ENCODE results near the gene DYSF.
A peak's percentile ranks its signal among the peaks of the same experiment; 100 is the strongest.

Gene DYSF

DNA sequence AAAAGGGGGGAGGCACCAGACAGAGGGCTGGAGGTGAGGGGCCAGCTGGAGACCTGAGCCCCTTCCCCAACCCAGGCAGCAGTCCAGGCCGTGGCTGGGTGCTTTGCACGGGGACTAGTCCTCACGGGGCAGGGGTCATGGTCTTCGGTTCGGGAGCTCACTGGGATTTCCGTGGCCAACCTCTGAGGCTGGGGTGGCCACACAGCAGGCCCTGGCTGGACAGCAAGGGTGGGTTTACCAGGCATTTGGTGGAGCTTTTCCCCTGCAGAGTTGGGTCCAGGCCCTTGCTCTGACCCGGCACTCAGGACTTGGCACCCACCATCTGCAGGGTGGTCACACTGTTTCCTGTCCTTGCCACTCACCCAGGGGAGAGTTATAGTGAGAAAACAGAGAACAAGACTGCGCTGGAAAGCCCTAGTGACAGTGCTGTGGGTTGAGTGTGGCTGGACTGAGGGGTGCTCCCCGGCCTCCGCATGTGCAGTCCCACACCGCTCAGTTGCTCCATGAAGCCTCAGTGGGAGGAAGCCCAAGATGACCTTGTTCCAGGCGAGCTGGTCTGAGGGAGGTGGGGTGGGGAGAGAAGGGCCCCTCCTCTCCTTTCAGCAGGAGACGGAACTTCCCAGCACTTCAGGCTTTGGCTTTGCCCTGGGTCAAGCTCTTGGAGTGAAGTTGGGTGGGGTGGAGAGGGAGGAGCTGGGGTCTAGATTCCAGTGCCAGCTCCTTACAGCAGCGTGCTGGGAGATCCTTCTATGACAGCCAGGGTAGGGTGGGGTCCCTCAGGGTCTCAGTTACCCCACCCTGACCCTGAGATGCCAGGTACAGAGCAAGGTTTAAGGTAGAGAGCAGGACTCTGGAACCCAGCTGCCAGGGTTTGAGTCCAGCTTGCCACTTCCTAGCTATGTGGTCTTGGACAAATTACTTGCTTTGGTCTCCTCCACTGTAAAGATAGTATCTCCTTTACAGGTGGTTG, 219.8 kb downstream of the DYSF start:
- no peak overlapping the region for H3K27ac ChIP-seq
- H3K4me3 ChIP-seq, result no peak overlapping the region

DNA sequence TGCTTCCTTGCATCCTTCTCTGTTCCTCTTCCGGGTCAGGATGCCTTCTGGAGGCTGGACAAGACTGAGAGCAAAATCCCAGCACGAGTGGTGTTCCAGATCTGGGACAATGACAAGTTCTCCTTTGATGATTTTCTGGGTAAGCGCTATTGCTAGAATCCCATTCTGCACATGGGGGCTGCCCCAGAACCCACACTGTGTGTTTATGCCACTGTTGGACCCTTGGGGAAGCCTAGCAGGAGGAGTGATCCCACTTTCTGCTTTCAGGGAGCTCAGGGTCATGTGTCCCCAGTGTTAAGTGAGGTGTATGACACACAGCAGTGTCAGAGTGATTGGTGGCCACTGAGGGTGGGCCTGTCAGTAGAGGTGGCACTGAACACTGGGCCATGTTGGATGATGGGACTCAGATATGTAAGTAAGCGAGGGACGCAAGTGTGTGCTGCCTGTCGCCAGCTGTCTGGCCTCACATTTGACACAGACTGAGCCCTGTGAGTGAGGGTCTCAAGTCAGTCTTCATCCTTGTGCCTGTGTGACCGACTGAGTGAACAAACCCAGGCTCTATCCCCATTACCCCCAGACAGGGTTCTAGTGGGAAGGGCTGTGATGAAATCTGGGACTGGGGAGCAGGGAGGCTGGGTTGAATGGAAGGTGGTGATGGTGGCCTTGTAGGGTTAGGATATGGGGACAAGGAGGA, 220.9 kb downstream of the DYSF start:
- Histone ChIP-seq H3K4me3 (no peak overlapping the region), H3K27ac (no peak overlapping the region)

DNA sequence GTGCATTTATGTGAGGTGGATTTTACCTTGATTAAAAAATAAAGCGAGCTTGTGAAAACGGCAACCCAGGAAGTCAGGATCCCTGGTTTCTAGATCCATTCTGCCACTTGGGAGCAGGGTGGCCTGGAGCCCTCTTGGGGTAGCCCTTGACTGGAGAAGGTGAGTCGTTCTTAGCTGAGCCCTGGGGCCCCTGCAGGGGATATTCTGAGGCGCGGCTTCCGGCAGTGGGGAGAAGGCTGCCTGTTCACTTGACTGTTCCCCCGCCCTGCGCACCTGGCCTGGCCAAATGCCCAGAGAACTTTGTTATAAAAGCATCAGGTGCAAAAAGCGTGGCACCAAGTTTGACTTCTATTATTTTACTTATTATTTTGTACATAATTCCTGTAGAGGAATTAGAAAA, 221.9 kb downstream of the DYSF start:
- Histone ChIP-seq H3K4me3 (no peak overlapping the region), H3K27ac (no peak overlapping the region)

DNA sequence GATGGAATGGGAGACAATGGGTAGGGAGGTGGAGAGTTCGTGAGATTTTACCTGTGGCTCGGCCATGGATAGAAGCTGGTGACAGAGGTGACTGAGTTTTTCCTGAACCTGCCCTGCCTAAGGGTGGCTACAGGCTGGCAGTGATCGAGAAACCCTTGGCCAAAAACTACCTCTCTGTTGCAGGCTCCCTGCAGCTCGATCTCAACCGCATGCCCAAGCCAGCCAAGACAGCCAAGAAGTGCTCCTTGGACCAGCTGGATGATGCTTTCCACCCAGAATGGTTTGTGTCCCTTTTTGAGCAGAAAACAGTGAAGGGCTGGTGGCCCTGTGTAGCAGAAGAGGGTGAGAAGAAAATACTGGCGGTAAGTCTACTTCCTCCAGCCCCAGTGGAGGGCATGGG, 225.5 kb downstream of the DYSF start:
- H3K4me3 ChIP-seq, result no peak overlapping the region
- H3K27ac ChIP-seq, result no peak overlapping the region

DNA sequence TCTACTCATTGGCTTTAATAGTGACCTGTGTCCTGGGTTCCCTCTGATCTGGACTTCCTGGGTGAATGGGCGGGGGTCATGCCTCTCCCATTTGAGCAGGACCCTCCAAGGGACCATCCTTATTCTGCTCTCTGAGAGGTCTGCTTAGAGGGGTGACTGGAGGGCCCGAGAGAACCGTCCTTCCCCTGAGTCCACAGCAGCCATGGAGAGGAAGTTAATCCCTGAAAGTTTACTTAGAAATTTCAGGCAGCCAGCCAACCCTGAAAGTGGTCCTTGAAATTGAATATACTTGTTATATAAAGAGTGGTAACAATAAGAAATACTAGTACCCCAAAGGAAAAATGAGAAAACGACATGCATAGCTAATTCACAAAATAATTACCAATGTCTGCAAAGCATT, 226.1 kb downstream of the DYSF start:
- Histone ChIP-seq H3K4me3 (no peak overlapping the region), H3K27ac (no peak overlapping the region)

DNA sequence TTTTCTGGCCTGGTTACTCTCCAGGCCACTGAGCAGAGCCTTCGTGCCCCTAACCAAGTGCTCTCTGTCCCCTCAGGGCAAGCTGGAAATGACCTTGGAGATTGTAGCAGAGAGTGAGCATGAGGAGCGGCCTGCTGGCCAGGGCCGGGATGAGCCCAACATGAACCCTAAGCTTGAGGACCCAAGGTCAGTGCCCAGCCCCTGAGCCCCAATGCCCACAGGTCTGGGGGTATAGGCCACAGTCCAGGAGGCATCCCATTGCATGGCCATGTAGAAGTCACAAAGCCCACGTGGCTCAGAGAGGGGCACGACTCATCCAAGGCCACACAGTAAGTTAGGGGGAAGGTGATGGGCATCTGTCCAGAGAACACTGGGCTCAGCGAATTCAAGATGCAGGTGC, 227.6 kb downstream of the DYSF start:
- H3K4me3 ChIP-seq, result no peak overlapping the region
- no peak overlapping the region for H3K27ac ChIP-seq

DNA sequence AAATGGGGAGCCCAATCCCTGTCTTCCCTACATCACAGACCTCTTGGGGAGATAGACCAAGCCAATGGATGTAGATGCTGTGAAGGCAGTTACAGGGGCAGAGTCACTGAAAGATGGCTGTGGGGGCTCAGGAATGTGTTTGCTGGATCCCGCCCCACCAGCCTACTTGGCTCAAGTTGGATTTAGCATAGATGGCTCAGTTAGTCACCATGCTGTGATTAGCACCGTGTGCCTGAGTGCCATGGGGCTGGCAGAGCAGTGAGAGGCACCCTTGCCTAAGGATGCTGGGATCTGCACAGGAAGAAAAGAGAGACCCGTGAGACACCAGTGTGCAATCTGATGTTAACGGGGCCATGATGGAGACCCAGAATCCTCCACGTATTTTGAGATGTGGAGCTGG, 228.3 kb downstream of the DYSF start:
- no peak overlapping the region for H3K27ac ChIP-seq
- no peak overlapping the region for H3K4me3 ChIP-seq

DNA sequence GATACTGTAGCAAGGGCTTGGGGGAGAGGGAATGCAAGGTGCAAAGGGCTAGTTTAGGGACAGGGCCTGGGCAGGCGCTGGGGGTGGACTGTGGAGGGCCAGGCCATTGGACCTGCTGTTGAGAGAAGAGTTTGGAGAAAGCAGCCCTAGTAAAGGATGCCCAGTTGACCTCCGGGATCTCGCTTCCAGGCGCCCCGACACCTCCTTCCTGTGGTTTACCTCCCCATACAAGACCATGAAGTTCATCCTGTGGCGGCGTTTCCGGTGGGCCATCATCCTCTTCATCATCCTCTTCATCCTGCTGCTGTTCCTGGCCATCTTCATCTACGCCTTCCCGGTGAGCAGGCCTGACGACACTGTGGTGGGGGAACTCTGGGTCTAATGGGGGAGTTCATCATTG, 229.0 kb downstream of the DYSF start:
- no peak overlapping the region for H3K4me3 ChIP-seq
- no peak overlapping the region for H3K27ac ChIP-seq

DNA sequence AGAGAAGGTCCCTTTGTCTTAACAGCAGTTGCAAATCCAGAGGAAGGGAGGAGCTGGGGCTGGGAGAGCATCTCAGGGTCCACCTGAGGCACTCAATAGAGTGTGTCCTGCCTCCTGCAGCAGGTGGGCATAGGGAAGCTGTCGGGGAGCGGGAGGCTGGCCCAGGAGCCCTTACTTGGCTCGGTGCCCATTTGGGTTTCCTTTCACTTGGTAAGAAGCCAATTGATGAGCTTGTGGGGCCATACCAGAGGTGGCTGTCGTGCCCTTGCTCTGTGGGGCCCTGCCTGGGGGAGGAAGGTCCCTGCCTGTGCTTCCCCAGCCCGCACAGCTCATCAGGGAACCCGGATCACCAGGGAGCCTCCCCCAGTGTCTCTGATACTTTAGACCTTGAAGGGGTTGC, 229.7 kb downstream of the DYSF start:
- H3K27ac ChIP-seq, result no peak overlapping the region

DNA sequence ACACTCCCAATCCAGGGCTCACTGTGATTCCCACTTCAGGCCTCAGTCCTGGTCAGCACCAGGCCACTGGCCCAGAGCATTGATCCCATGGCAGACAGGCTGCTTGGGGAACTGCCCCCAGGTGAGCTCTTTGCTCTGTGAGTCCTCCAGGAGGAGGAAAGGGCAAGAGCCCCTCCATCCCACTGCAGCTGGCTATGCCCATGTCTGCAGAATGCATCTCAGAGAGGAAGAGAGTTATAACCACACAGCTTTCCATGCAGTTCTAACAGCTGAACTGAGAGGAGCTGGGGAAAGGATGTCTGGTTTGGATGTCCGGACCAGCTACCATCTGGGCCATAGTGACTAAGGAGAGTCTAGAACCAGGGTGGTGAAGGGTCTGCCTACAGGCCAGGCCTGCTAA, 230.3 kb downstream of the DYSF start:
- H3K4me3 ChIP-seq, result no peak overlapping the region
- H3K27ac ChIP-seq, result no peak overlapping the region

More for the DNA sequence above, 229.7 kb downstream of the DYSF start:
- H3K4me3 ChIP-seq, result no peak overlapping the region

DNA sequence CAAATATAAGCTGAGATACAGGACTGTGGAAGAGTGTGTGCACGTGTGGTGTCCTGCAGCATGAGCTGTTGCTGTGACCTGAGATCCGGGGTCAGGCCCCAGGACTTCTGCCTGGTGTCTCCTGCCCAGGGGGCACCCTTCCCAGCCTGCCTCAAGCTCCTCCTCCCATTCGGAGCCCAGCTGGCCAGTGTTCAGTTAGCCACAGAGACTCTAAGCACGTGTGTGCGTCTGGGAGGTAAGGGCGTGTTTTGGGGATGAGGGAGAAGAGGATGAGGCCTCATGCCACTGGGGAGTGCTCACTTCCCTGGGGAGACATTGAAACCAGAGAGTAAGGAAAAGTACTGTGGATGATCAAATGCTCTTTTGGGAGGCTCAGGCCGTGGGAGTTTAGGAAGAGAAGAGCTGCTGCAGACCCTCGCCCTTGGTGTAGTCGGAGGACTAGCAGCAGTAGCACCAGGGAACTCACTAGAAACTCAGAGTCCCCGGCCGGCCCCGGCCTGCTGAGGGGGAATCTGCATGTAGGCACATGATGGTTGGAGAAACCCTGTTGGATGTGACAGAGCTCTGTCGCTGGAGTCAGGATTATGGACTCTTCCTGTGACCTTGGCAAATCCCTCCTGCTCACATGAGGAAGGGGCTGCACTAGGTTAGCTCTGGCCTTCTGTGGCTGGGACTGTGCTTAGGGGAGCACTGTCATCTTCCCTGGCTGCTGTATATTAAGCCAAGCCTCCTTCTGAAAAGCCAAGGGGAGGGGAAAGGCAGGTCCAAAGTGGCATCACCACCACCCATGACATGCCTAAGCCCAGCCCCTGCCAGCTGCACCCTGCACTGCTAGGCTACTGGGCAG, 231.1 kb downstream of the DYSF start:
- Histone ChIP-seq H3K27ac (peak overlapping the region in 1 of 21 experiments; percentile 6), H3K4me3 (no peak overlapping the region)

DNA sequence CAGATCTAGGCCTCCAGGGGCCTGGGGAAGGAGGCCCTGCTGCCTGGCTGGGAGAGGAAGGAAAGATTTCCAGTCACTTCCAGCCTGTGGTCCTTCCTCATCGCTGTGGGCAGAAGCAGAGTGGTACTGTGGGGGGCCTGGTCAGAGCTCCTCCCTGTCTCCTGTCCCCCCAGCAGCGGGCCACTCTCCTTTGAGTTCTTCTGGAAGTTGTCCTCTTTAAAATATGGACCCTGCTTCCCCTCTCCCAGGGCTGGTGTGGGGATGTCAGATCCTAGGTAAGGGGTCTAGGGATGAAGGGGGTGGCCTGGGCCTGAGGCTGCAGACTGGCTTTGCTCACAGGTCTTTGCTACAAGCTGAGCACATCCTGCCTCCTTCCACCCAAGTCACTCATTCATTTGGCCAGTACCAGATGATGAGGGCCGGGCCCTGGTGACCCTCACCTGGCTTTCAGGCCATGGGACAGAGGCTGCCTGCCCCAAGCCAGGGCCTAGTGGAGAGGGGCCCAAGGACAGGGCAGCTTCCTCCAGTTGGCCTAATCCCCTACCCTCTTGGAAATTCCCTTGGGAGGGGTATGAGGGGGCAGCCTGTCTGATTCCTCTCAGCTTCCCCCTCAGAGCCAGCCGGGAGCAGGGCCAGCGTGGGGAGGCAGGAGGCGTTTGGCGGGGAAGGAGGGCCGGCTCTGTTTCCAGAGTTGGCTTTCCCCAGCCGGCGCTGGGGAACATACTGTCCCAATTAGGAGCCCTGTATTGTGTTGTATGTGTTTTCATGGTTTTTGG, 231.9 kb downstream of the DYSF start:
- H3K27ac ChIP-seq, result peak overlapping the region in 2 of 21 experiments; percentile 6 to 24
- H3K4me3 ChIP-seq, result no peak overlapping the region

DNA sequence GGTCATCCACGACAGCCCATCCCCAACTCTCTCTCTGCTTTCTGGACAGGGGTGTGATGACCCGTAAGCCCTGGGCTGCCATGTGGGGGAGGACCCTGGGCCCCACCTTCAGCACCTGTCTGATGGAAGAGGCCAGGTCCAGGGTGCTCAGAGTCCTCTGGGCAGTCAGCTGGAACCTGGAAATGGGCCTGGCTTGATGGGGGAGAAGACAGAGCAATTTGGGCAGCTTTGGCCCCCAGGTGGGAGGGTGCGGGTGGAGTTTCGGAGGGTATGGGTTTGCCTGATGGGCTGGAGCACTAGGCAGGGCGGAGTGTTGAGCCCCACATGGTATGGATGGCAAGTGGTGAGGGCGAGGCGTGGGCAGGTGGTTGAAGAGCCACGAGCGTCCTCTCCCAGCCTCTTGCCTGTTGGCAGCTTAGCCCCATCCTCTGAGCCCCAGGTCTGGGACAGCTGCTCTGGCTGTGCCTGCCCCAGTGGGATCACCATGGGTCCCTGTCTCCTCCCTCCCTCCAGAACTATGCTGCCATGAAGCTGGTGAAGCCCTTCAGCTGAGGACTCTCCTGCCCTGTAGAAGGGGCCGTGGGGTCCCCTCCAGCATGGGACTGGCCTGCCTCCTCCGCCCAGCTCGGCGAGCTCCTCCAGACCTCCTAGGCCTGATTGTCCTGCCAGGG, 232.7 kb downstream of the DYSF start:
- no peak overlapping the region for H3K27ac ChIP-seq
- no peak overlapping the region for H3K4me3 ChIP-seq

DNA sequence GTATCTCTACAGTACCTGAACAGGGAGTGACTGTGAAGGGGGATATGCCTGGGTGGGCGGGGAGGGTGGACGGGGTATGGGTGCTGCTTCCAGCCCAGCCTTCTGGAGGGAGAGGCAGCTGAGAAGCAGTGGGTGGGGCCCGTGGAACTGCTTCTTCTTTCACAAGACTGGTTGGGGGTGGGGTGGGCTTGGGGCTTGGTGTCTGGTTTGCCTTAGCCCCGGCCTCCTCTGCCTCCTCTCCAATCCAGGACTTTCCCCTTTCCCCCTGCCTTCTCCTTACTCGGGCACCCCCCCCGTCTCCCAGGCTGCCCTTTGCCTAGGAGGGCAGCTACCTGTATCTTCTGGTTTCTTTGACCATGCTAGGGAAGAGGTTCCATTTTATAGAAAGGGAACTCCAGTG, 233.4 kb downstream of the DYSF start:
- no peak overlapping the region for H3K4me3 ChIP-seq
- no peak overlapping the region for H3K27ac ChIP-seq

DNA sequence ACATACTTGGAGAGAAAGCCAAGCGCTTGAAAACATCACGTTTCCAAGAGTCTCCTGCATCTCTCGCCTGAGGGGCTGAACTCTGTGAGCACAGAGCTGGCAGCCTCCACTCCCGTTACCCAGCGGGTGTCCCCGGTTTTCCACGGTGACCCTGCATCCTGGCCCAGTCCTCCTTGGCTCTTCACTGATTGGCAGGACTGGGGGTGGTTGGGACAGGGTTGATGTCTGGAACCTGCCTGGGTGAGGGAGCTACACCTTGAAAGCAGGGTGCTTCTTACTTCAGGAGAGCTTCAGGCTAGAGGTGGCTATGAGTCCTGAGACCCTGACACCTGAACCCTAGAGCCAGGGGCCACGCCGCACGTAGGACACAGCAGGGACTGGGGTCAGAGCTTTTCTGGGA, 234.1 kb downstream of the DYSF start:
- Histone ChIP-seq H3K4me3 (no peak overlapping the region), H3K27ac (no peak overlapping the region)

DNA sequence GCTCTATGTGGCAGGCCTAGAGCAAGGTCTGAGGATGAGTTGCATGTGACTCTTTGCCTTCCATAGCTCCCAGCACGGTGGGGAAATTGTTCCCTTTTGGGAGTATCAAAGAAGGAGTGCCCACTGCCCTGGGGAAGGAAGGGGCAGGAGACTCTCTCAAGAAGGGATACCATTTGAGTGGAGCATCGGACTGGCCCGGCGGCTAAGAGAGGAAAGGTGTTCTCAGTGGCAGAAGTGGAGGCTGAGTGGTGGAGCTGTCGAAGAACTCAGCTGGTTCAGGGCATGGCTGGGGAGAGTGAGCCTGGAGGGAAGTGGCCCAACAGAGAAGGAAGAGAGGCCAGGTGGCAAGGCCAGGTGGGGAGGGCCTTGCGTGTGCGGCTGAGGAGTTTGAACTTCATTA, 235.2 kb downstream of the DYSF start:
- Histone ChIP-seq H3K27ac (no peak overlapping the region), H3K4me3 (no peak overlapping the region)

DNA sequence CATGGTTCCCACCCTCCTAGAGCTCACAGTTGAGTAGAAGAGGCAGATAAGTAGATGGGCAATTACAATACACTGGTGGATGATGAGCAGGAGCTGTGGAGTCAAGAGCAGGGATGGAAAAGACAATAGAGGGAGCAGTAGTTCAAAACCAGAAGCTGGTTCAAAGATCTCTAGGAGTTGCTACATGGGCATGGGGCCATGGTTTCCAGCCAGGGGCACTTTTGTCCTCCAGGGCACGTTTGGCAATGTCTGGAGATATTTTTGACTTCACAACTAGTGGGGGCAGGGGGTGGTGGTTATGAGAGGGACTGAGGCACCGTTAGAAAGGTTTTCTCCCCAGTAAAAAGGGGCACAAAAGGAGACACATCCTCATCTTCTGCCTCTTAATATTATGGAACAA, 236.0 kb downstream of the DYSF start:
- H3K4me3 ChIP-seq, result no peak overlapping the region
- H3K27ac ChIP-seq, result no peak overlapping the region

DNA sequence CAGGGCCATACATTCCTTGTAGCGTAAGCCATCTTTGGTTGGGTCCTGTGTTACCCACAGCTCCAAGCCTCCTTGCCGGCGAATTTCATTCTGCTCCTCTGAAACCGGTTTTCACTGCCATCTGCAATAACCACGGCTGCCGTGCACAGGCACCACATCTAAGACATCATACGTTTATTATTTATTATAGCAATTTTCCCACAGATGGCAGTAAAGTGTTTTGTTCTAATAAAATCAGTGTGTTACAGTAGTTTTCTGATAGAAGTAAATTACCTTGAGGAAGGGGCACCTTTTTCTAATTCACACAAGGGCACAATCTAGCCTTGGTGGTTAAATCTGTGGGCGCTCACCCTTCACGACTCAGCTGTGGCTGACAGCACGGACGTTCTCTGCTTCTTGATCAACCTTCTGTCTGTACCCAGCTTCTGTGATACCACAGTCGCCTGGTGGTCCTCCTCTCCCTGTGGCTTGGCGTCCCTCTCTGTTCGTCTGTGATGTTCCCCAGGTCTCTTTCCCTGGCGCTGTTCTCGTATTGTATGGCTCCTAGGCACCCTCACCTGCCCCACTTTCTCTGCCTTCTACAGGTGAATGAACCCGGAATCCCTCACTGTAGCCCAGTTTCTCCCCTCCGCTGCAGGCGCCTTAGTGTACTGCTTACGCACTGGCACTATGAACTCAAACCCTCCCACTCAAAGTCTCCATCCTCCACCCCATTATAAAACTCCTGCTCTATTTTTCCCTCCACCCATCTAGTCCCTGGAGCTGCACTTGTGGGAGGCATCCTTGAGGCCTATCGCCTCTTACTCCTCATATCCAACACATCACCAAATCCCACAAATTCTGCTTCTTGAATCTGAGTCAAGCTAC, 236.8 kb downstream of the DYSF start:
- Histone ChIP-seq H3K27ac (no peak overlapping the region), H3K4me3 (no peak overlapping the region)
